Glutamatergic neuron (in vitro differentiated cells): Measurements from ENCODE around the gene TRPM3. TPM values are rescaled to one million over a fixed set of nuclear protein-coding genes. Genes with fewer than 3 reads are reported as not detected.

Experiments
- DNase-seq: peaks from one replicate; pipeline ENCODE4 v3.0.0; 2022
- H3K27ac Mint-ChIP-seq: one replicate; pipeline ENCODE4 v1.8.0; 2020; ENCODE audit warnings: mild to moderate bottlenecking, mixed read lengths, inconsistent platforms; ENCODE audit not compliant: unreplicated experiment
- H3K27me3 Mint-ChIP-seq: one replicate; pipeline ENCODE4 v1.8.0; 2020; ENCODE audit warnings: mild to moderate bottlenecking, moderate library complexity, mixed read lengths, inconsistent platforms; ENCODE audit not compliant: unreplicated experiment
- H3K36me3 Mint-ChIP-seq: one replicate; pipeline ENCODE4 v1.8.0; 2020; ENCODE audit warnings: mild to moderate bottlenecking, mixed read lengths, inconsistent platforms; ENCODE audit not compliant: unreplicated experiment
- H3K4me1 Mint-ChIP-seq: one replicate; pipeline ENCODE4 v1.8.0; 2020; ENCODE audit warnings: mild to moderate bottlenecking, low read depth, mixed read lengths, inconsistent platforms; ENCODE audit not compliant: unreplicated experiment
- H3K4me3 Mint-ChIP-seq: one replicate; pipeline ENCODE4 v1.8.0; 2020; ENCODE audit warnings: mild to moderate bottlenecking, mixed read lengths, inconsistent platforms; ENCODE audit not compliant: unreplicated experiment
- H3K9me3 Mint-ChIP-seq: one replicate; pipeline ENCODE4 v1.8.0; 2020; ENCODE audit warnings: mild to moderate bottlenecking, moderate library complexity, mixed read lengths, inconsistent platforms; ENCODE audit not compliant: unreplicated experiment
- total RNA-seq: library from RNA; stranded (reverse); fragmentation: NEBNext Ultra II Directional; extraction: Animal tissue kit (Norgen Biotek cat#: 25700); gene quantifications from one replicate; pipeline ENCODE4 v1.2.1, GENCODE V29; 2021; ENCODE audit not compliant: unreplicated experiment
- TF ChIP-seq, protein P1 (sequence below): fragments of 200-600 bp; sonication (generic); IDR thresholded peaks from one replicate; pipeline ENCODE4 v1.5.0; 2021; ENCODE audit not compliant: partially characterized antibody, unreplicated experiment

The TRPM3 gene
- total RNA-seq, 1 donor from 2014 or later = 3.3 TPM

DNA sequence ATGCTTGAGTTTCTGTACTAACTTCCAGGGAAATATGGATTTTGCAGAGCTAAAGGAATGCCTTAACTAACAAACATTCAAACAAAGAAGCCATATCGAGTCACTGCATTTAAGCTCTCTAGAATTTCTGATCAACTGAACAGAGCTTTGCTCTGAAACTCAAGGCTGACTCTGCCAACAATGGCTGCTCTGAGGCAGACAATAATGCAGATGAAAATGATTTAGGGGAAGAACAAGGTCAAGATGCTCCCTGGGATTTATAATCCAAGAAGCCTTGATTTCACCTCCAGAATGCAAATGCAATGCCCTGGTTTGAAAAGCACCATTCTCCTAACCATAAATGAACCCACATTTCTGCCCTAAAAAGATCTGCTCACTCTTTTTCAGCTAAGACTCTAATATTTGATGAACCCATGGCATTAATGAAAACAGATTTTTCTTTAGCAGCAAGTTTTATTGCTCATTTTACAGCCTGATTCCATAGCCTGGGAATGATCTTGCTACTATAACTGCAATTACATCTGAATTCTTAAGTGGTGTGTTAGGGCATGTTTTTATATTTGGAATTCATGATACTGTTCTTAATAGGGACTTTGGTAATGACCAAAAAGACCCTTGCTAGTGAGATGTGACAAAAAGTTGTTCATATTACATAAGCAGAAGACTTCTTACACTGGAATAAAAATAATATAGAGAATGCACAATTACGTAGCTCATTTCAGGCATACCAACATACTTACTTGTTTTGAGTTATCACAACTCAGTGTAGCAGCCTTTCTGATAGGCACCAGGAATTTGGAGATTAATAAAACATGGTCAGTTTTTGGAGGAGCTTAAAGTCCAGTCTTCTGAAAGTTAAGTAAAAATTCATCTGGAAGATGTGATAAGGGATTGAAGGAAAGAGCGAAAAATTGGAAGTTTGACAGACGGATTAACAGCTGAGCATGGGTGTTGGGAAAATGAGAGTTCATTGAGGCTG is 169.4 kb downstream of the TRPM3 start:
- TF ChIP-seq, protein P1, sequence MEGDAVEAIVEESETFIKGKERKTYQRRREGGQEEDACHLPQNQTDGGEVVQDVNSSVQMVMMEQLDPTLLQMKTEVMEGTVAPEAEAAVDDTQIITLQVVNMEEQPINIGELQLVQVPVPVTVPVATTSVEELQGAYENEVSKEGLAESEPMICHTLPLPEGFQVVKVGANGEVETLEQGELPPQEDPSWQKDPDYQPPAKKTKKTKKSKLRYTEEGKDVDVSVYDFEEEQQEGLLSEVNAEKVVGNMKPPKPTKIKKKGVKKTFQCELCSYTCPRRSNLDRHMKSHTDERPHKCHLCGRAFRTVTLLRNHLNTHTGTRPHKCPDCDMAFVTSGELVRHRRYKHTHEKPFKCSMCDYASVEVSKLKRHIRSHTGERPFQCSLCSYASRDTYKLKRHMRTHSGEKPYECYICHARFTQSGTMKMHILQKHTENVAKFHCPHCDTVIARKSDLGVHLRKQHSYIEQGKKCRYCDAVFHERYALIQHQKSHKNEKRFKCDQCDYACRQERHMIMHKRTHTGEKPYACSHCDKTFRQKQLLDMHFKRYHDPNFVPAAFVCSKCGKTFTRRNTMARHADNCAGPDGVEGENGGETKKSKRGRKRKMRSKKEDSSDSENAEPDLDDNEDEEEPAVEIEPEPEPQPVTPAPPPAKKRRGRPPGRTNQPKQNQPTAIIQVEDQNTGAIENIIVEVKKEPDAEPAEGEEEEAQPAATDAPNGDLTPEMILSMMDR = no peak
- no peak for DNase-seq
- no peaks in the 10 kb centered on the region for H3K36me3 Mint-ChIP-seq
- H3K27me3 Mint-ChIP-seq = no peaks in the 10 kb centered on the region
- H3K4me1 Mint-ChIP-seq = no peaks in the 10 kb centered on the region
- no peak overlapping the region for H3K4me3 Mint-ChIP-seq
- H3K9me3 Mint-ChIP-seq = no peaks in the 10 kb centered on the region
- no peak overlapping the region for H3K27ac Mint-ChIP-seq

GRCh38 chr9:70950270-70950669 is 171.2 kb downstream of the TRPM3 start:
- Mint-ChIP-seq H3K4me3 (no peak overlapping the region), H3K36me3 (no peaks in the 10 kb centered on the region), H3K27ac (no peak overlapping the region), H3K9me3 (no peaks in the 10 kb centered on the region), H3K4me1 (no peaks in the 10 kb centered on the region), H3K27me3 (no peaks in the 10 kb centered on the region)
- no peak for DNase-seq
- TF ChIP-seq, protein P1 = no peak

DNA sequence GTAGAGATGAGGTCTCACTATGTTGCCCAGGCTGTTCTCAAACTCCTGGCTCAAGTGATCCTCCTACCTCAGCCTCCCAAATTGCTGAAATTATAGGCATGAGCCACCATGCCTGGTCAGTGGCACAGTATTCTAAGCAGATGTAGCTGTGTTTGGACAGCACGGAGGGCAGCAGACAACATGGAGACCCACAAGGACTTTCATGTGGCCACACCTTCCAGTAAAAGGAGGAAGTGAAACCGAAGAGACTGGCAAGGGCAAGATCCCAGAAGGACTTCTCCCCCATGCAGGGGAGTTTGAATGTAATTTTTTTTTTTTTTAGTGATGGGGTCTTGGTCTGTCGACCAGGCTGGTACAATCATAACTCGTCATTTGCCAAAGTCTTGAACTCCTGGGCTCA is 172.2 kb downstream of the TRPM3 start:
- H3K27me3 Mint-ChIP-seq = no peaks in the 10 kb centered on the region
- no peak for DNase-seq
- TF ChIP-seq, protein P1 = no peak
- no peaks in the 10 kb centered on the region for H3K36me3 Mint-ChIP-seq
- no peaks in the 10 kb centered on the region for H3K9me3 Mint-ChIP-seq
- no peak overlapping the region for H3K27ac Mint-ChIP-seq
- no peak overlapping the region for H3K4me3 Mint-ChIP-seq
- no peaks in the 10 kb centered on the region for H3K4me1 Mint-ChIP-seq

- no peak overlapping the region for H3K27ac Mint-ChIP-seq
- no peak for DNase-seq
- no peaks in the 10 kb centered on the region for H3K9me3 Mint-ChIP-seq
- H3K4me1 Mint-ChIP-seq = no peaks in the 10 kb centered on the region
- no peak overlapping the region for H3K4me3 Mint-ChIP-seq
- TF ChIP-seq, protein P1 = no peak
- H3K27me3 Mint-ChIP-seq = no peaks in the 10 kb centered on the region
- H3K36me3 Mint-ChIP-seq = no peaks in the 10 kb centered on the region
Measured at GRCh38 chr9:70948744-70949143, 172.7 kb downstream of the TRPM3 start.

DNA sequence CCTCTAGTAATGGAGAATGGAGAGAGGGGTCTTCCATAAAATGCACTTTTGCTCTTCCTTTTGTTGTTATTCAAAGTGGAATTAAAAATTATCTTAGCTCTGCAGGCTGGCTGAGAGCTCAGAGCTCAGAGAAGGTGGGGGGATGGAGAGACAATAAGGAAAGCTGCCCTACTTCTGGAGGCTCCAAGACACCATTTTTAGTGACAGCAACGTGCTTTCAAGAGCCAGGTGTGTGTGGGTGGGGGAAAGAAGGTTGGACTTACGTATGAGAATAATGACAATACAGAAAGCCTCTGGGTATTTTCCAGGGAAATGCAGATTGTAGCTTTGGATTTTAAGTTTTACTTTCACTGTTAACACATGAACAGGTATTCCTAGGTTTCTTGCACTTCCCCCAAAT is 173.9 kb downstream of the TRPM3 start:
- H3K4me3 Mint-ChIP-seq = no peak overlapping the region
- H3K36me3 Mint-ChIP-seq = no peaks in the 10 kb centered on the region
- no peaks in the 10 kb centered on the region for H3K27me3 Mint-ChIP-seq
- H3K9me3 Mint-ChIP-seq = no peaks in the 10 kb centered on the region
- no peaks in the 10 kb centered on the region for H3K4me1 Mint-ChIP-seq
- H3K27ac Mint-ChIP-seq = no peak overlapping the region
- no peak for DNase-seq
- TF ChIP-seq, protein P1 = no peak
